Activated gamma-delta T cell (primary cell): ENCODE data around the gene PITPNC1.
"Not testable (repeated sequence)": the region's sequence is repeated elsewhere in the genome, so short reads cannot be mapped to it uniquely, and the experiment has no call there.

Source experiments
- DNase-seq: peaks from one replicate; lab custom pipeline; 2025; lab: John Stamatoyannopoulos, UW

The PITPNC1 gene

DNA sequence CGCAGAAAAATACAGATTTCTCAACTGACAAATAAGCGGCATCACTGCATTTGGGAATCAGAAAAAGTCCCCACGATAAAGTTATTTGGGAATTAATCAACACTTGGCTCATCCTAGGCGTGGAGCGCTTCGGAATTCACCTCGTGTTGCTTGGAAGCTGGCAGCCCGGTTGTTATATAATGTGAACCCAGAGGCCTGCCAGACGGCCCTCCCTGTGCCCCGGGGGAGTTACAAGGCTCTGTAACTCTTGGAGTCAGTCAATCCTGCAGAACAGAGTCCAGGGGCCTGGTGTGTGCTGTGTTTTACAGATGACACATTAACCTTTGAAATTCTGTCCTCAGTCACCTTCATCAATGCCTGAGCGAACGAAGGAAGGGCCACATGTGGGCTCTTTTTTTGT, 111.1 kb downstream of the PITPNC1 start:
- no peak for DNase-seq

DNA sequence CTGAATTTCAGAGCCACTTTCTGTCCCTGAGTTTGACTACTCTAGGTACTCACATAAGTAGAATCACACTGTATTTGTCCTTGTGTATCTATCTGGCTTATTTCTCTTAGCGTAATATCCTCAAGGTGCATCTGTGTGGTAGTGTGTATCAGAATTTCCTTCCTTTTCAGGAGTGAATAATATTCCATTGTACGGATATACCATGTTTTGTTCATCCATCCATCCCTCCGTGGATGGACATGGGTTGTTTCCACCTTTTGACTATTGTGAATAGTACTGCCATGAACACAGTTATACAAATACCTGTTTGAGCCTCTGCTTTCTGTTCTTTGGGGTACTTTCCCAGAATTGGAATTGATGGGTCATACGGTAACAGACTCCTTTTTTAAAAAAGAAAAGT, 111.7 kb downstream of the PITPNC1 start:
- no peak for DNase-seq

DNA sequence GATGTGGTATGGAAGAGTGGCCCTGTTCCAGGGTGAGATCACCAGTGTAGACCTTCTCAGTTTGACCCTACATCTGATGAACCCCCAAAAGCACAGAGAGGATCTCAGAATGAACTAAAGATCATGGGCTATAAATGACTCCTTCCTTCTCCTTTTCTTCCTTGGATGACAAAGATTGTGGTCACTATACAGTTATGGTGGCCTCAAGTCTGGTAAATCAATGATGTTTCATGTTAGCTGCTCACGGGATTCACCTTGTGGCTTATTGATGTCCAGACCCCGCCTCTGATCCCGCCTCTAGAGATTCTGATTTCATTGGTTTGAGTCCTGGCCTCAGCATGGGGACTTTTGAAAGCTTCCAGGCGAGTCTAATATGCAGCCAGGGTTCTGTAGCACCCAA, 112.2 kb downstream of the PITPNC1 start:
- DNase-seq: no peak

DNA sequence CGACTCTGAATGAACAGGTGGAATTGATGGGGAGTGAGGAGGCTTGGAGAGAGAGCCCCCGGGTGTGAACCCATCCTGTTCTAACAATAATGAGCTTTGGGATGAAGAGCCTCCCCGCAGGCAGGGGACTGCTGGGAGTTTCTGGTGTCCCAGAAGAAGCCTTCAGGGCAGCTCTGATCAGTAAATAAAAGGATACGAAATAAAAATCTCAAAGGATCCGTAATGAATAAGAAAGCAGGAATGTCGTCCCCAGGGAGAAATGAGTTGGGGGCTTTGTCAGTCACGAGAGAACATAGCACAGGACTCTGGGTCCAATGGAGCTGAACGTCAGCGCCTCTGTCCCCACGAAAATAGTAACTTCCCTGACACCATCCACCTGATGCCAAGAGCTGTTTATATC, 113.4 kb downstream of the PITPNC1 start:
- no peak for DNase-seq

DNA sequence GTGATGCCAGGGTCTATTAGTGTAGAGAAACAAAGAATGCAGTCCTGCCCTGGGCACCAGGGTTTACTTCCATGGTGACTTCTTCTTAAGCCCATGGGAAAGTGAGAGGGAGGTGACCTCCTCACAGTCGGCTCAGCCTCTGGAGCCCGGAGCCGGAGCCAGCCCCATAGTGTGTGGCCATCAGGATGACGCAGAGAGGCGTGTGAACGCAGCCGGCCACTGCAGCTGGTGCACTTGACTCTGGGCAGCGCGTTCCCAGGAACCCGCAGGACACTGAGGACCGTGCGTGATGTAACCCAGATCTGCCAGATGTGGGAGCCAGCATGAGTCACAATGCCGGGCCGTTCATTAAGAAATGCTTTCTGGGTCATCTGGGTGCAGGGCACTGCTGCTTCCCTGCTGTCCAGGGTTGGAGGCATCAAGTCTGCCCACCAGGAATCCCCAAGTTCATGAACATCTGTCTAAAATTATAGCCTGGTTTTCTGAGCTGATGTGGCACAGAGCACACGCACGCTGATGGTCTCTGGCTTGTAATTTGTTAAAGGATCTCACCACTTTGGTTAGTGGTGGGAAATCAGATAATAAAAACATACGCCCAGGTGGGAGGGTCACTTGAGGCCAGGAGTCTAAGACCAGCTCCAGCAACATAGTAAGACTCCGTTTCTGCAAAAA, 114.1 kb downstream of the PITPNC1 start:
- DNase-seq: no peak

DNA sequence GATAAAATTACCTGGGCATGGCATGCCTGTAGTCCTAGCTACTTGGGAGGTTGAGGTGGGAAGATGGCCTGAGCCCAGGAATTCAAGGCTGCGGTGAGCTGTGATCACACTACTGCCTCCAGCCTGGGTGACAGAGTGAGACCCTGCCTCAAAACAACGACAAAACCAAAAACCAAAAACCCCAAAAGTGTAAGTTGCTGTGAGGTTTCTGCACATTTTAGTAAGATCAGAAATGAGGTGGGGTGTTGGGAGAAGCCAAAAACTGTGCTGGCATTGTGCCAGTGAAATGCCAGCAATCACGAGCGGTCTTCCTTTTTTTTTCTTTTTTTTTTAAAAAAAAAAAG, 114.6 kb downstream of the PITPNC1 start:
- DNase-seq: no peak

DNA sequence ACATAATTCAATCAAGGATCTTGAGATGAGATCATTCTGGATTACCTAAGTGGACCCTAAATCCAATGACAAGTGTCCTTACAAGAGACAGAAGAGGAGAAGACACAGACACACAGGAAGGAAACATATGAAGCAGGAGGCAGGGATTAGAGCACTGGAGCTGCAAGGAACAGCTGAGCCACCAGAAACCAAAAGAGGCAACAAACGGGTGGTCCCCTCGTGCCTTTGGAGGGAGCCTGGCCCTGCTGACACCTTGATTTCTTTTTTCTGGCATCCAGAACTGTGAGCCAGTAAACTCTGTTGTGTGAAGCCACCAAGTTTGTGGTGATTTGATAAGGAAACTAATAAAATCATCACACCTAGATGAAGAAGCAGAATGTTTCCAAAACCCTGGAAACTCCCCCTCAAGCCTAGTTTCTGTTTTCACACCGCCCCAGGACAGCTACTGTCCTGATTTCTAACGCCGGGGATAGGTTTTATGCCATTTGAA, 115.2 kb downstream of the PITPNC1 start:
- no peak for DNase-seq

DNA sequence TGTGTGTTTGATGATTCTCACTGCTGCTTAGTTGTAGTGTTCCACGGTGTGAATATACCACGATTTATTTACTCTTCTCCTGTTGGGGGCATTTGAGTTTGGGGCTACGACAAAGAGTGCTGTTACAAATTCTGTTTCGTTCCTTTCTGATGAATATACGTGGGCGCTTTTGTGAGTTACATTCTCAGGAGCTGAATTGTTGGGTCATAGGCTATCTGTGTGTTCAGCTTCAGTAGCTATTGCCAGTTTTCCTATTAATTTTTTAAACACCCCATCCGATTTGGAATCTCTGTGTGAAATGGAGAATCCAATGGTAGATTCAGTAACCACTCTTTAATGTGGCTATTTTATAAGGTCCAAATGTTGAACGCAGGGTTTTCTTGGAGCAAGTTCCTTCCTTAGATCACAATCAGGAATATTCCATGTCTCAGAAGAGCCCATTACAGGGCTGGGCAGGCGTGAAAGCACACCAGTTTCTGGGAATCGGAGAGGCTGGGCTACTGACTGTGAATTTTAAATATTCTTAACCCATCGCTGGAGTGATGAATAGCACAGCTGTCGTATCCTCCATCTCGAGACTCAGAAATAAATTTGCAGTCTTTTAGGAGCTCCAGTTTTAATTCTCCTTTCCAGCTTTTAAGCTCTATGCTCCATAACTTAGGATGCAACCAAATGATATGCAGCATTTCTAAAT, 115.9 kb downstream of the PITPNC1 start:
- DNase-seq: no peak

DNA sequence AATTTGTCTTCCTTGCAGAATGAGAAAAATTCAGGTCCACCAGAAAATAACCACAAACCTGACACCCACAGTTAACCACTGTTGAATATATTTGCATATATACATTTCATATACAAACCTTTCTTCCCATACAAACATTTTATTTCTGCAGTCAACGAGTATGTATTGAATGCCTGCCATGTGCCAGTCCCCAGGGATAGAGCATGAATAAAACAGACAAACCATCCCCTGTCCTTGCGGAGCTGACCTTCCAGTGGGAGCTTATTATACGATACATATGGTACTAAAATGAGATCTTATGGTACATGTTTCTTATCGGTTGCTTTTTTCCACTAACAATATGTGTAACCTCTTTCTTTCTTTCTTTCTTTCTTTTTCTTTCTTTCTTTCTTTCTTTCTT, 116.7 kb downstream of the PITPNC1 start:
- DNase-seq: no peak

DNA sequence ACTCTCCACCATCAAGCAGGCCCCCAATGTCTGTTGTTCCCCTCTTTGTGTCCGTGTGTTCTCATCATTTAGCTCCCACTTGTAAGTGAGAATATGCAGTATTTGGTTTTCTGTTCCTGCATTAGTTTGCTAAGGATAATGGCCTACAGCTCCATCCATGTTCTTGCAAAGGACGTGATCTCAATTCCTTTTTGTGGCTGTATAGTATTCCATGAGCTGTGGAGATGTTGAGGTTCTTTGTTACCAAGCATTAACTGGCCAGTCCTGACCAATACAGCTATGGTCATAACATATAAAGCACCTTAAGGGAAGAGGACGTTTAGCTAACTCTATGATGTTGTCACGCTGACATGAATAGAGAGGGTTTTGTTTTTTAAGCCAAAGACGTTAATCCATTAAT, 118.5 kb downstream of the PITPNC1 start:
- not testable (repeated sequence) for DNase-seq

DNA sequence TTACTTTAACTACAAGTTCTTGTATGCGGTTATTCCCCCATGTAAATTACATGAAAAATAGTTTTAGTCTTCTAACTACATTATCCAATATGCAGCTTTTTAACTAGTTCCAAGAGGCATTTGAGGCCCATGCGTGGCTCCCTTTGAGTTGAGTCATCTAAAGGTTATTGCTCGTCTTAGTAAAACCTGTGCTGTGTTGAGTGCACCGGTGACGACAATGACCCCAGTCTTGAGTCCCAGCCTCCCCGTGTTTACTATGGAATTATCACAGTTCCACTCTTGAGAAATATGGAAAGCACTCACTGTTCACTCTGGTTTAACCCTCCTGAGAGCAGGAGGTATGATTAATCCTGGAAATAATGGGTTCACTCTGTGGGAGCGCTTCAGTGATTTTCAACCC, 119.2 kb downstream of the PITPNC1 start:
- no peak for DNase-seq

DNA sequence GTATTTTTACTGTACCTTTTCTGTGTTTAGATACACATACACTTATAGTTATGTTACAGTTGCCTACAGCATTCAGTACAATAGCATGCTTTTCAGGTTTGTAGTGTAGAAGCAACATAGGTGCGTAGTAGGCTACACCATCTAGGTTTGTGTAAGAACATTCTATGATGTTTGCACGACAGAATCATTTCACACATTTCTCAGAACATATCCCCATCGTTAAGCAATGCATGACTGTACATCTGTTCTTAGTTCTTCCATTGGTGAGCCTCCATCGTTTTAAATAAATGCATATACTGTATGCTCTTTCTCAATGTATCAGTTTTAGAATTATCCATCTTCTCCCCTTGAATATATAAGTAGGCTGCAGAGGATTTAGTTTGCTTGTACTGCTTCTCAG, 122.6 kb downstream of the PITPNC1 start:
- DNase-seq: no peak

DNA sequence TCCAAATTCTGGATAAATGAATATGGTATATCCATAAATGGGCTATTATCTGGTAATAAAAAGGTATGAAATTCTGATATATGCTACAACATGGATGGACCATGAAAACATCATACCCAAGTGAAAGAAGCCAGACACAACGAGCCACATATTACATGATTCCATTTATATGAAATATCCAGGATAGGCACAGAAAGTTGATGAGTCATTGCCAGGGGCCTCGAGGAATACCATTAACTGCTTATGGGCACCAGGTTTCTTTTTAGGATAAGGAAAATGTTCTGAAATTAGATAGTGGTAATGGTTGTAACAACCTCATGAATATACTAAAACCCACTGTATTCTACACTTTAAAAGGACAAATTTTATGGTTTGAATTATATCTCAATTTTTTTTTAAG, 123.2 kb downstream of the PITPNC1 start:
- DNase-seq: no peak

DNA sequence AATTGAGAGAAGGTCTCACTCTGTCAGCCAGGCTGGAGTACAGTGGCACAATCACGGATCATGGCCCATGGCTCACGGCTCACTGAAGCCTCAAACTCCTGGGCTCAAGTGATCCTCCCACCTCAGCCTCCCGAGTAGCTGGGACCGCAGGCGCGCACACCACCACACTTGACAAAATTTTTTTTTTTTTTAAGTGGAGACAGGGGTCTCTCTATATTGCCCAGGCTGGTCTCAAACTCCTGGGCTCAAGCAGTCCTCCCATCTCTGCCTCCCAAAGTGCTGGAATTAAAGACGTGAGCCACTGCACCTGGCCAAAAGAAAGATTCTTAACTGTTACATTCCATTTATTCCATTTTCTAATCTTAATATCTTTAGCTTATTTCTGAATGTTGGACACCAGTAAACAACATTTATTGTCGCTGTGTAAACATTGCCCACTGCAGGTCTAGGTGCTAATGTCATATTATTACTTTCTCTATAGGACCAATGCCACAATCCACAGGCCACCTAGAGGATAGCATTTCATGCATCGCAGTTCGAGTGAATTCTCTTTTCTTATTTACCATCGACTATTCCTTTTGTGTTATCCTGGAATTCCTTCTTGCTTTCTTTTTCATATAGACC, 123.7 kb downstream of the PITPNC1 start:
- no peak for DNase-seq

DNA sequence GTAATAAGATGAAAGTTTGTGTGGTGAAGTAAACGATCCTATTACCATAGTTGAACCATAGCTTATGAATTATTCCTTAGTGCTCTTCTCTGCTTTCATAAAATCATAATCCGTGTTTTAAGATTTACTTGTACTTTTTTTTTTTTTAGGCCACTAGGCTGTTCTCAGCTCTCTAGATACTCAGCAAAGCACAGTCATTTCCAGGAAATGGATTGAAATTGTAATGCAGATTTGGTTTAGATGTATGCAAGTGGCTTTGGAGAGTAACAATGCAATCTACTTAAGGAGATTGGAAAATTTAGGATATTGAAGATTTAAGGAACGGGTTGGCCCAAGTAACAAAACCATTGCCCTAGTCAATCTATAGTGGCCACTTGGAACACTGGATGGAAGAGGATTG, 125.1 kb downstream of the PITPNC1 start:
- no peak for DNase-seq

DNA sequence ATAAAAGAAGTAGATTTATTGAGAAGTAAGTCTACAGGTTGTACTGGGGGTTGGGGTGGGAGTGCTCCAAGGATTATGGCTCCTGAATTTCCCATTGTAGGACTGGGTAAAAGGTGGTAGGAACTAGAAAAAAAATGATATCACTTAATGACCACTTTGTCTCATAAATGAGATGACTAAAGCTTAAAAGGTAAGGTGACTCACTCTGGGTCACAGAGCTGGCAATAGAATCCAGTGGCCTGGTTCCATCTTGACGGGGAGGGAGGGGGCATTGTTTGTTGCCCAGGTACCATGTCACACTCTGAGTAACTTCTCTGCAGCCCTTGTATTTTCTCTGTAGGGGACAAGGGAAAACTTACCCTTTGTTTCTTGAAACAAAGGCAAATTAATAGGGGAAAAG, 126.1 kb downstream of the PITPNC1 start:
- no peak for DNase-seq

DNA sequence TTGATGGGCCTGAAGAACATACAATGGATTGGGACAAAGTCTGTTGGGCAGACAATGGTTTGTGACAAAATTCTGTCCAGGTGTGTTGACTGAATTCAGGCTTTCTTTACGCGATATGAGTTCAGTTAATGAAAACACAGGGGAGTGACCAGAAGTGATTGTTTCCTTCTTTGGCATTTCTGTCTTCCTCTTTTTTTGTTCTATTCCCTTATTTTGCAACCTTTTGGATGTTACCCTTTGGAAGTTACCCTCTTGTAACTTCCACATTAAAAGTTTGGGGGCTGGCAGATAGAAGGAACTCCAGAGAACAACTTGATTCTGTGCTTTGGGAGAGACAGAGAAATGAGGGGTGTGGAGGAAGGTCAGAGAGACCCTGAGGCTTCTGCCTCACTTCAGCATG, 126.7 kb downstream of the PITPNC1 start:
- DNase-seq: no peak

DNA sequence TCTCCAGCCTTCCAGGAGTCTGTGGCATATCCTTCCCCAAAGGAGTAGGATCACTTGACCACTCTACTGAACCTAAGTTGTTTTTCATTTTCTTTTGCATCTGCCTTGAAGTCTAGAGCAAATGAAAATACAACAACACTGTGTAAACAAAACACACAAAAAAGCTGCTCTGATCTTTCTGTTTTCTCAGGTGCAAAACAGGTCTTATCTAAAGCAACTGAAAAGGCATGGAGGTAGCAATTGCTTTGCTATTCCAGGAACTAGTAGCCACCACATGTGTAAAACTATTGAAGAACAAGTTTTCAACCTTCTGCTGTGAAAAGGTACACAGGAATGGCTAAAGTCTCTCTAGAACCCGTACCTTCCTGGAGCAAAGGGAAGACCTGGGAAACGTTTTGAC, 127.1 kb downstream of the PITPNC1 start:
- DNase-seq: no peak

DNA sequence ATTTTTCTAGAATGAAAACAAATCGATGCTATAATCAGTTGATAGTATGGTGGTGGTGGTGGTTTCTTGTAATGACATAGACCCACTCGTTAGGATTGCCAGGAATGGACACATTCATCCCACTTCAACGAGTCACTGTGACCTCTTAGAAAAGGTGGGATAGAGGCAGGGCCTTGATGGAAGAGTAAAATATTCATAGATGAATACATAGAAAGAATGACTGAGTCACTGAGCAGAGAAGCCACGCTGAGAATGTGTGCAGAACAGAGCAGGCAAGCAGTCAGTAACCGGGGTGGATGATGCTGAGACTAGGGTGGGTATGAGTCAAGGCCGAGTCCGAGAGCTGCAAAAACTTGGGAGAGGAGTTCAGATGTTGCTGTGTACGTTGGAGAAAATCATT, 129.9 kb downstream of the PITPNC1 start:
- no peak for DNase-seq

DNA sequence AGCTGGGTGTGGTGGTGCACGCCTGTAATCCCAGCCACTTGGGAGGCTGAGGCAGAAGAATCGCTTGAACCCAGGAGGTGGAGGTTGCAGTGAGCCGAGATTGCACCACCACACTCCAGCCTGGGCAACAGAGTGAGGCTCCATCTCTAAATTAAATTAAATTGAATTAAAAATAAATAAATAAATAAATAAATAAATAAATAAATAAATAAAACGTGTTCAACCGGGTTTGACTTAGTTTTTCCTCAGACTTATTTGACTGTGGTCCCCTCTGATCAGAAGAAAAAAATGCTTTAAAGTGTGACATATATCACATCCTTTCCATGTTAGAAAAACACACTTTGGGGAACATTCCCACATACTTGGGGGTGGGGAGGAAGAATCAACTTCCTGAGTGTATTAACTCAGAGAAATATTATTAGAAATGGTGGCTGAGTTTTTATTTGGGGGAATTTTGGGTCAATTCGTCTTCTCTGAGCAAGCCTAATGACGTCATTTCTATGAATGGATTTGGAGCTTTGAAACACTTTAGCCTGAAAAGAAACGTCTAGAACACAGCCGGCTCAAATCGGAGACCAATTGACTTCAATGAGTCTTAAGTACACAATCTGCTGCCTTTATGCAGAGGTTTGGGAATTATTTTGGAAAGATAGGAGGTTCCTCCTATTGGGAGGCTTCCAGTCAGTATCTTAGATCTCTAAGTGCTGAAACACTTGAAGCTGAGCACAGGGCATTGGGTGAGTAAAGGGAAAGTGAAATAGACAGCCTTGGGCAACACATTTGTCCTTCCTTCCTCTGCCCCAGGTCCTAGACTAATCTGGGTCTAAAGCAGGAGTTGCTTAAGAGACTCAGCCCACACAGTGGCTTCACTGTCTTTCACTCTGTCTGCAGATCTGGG, 132.6 kb downstream of the PITPNC1 start:
- DNase-seq: no peak

DNA sequence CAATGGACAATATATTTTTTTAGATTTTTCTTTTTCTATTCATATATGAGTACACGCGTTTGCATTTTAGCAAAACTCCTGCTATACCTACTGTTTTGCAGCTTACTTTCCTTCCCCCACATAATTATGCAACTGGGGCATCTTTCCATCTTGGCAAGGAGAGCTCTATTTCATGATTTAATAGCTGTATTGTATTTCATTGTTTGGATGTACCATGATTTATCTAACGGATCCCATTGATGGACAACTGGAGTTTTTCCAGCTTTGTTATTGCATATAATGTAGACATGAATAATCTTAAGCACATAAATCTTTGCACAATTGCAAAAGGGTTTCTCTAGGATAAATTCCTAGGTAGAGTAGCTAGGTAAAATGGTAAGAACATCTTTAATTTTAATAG, 133.9 kb downstream of the PITPNC1 start:
- no peak for DNase-seq

DNA sequence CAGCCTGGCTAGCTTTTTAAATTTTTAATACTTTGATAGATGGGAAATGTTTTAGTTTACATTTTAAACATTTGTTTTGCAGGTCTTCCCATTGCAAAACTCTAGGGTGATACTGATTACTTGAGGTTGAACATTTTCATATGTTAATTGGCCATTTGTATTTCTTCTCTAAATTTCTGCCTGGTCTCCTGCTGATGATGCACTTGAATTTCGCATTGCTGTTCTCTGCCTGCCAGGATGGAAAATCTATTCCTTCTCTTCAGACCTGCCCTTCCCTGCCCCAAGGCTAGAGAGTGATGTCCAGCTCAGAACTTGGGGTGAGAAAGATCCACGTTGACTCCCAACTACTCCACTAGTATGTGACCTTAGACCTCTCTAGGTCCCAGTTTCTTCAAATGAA, 134.7 kb downstream of the PITPNC1 start:
- DNase-seq: no peak
